ENCODE results near the gene NSUN6.
A peak's percentile ranks its signal among the peaks of the same experiment; 100 is the strongest.

Gene NSUN6

DNA sequence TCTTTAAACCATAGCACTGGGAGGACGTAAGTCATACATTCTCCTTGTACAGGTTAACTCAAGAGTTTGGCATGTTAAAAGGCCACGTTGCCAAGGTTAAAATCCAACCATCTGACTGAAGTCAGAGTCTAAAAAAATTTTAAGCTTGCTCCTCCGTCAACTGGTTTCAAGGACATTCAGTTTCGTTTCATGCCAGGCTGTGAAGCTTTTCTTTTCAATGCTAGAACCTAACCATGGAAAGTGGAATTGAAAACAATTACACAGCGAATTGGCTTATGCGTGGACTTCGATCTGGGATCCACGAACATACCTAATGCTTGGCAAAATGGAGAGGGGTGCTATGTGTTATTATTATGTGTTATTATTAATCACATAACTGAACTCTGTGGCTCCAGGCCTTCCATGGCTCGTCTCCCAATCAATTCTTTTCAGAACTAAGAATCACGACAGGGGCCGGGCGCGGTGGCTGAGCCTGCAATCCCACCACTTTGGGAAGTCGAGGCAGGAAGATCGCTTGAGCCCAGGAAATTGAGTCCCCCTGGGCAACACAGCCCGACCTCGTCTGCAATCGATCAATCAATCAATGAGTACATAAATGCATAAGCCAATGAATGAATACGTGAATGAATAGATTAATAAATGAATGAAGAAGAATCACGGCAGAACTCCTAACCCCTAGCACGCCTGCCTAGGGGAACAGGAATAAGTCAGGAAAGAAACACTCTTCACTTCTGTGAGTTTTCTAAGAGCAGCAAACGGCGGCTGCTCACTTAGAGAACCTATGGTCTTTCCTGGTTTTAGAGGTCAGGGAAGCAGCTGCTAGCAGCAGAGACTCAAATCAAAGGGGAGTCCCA is 7.1 kb upstream of the NSUN6 start:
- H2AFZ ChIP-seq (ENCODE audit: low read depth, low read length, severe bottlenecking) = peak overlapping the region; percentile 18
- no peaks in the 10 kb centered on the region for H3K9me3 ChIP-seq (ENCODE audit: insufficient read depth, low read length)
- H3K4me3 ChIP-seq (ENCODE audit: insufficient read depth, low read length, poor library complexity, severe bottlenecking) = peak overlapping the region; percentile 97
- peaks cover 52% of the 10 kb centered on the region for H3K79me2 ChIP-seq (ENCODE audit: insufficient read depth, low read length)
- H3K27me3 ChIP-seq (ENCODE audit: low read length) = no peaks in the 10 kb centered on the region
- no peaks in the 10 kb centered on the region for H3F3A ChIP-seq (ENCODE audit: insufficient read depth)
- H3K9ac ChIP-seq (ENCODE audit: low read length) = peak overlapping the region; percentile 95
- H3K27ac ChIP-seq (ENCODE audit: low read depth, low read length) = peak overlapping the region; percentile 86
- H3K4me2 ChIP-seq (ENCODE audit: low read depth, low read length, poor library complexity, severe bottlenecking) = peak overlapping the region; percentile 81
- no peak for TF ChIP-seq CTCF (IDR thresholded peaks at IDR 0.05; ENCODE audit: insufficient read depth, low read length, poor library complexity, severe bottlenecking)
- no peaks in the 10 kb centered on the region for H3K36me3 ChIP-seq (ENCODE audit: low read length)
- H4K20me1 ChIP-seq (ENCODE audit: low read depth, low read length) = peaks cover 10% of the 10 kb centered on the region; the same call in 1 of the 2 replicates
- H3K9me2 ChIP-seq (replicated peaks; ENCODE audit: insufficient read depth, low read length) = no peaks in the 10 kb centered on the region

DNA sequence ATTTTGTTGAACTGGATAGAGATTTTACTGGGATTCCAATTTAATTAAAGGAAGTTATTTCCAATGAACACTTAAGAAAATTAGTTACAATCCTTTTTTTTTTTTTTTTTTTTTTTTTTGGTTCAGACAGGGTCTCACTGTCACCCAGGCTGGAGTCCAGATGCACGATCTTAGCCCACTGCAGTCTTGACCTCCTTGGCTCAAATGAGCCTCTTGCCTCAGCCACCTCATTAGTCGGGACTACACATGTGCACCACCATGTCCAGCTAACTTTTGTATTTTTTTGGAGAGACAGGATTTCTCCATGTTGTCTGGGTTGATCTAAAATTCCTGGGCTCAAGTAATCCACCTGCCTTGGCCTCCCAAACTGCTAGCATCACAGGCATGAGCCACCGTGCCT is 5.3 kb upstream of the NSUN6 start:
- Histone ChIP-seq H3K27ac (ENCODE audit: low read depth, low read length) (no peak overlapping the region), H3K9me3 (ENCODE audit: insufficient read depth, low read length) (no peaks in the 10 kb centered on the region), H3K27me3 (ENCODE audit: low read length) (no peaks in the 10 kb centered on the region), H3K79me2 (ENCODE audit: insufficient read depth, low read length) (peaks cover 34% of the 10 kb centered on the region), H3K4me3 (ENCODE audit: insufficient read depth, low read length, poor library complexity, severe bottlenecking) (no peak overlapping the region), H3K9ac (ENCODE audit: low read length) (no peak overlapping the region), H3F3A (ENCODE audit: insufficient read depth) (peaks cover 5% of the 10 kb centered on the region; the same call in 1 of the 2 replicates), H2AFZ (ENCODE audit: low read depth, low read length, severe bottlenecking) (no peak overlapping the region), H3K36me3 (ENCODE audit: low read length) (no peaks in the 10 kb centered on the region), H4K20me1 (ENCODE audit: low read depth, low read length) (peaks cover 4% of the 10 kb centered on the region; the same call in 1 of the 2 replicates), H3K4me2 (ENCODE audit: low read depth, low read length, poor library complexity, severe bottlenecking) (no peak overlapping the region), H3K9me2 (replicated peaks; ENCODE audit: insufficient read depth, low read length) (no peaks in the 10 kb centered on the region)
- no peak for TF ChIP-seq CTCF (IDR thresholded peaks at IDR 0.05; ENCODE audit: insufficient read depth, low read length, poor library complexity, severe bottlenecking)
- TF ChIP-seq EZH2phosphoT487 (conservative IDR thresholded peaks at IDR 0.05; ENCODE audit: low read length) = no peak

GRCh38 chr10:18653112-18653511 is 1.7 kb upstream of the NSUN6 start:
- Histone ChIP-seq H4K20me1 (ENCODE audit: low read depth, low read length) (no peaks in the 10 kb centered on the region), H3K9ac (ENCODE audit: low read length) (no peak overlapping the region), H3K9me2 (replicated peaks; ENCODE audit: insufficient read depth, low read length) (no peaks in the 10 kb centered on the region), H3K9me3 (ENCODE audit: insufficient read depth, low read length) (no peaks in the 10 kb centered on the region), H3K36me3 (ENCODE audit: low read length) (no peaks in the 10 kb centered on the region), H3F3A (ENCODE audit: insufficient read depth) (peaks cover 6% of the 10 kb centered on the region; the same call in 1 of the 2 replicates), H3K4me3 (ENCODE audit: insufficient read depth, low read length, poor library complexity, severe bottlenecking) (no peak overlapping the region), H3K4me2 (ENCODE audit: low read depth, low read length, poor library complexity, severe bottlenecking) (no peak overlapping the region), H3K79me2 (ENCODE audit: insufficient read depth, low read length) (peaks cover 33% of the 10 kb centered on the region), H3K27me3 (ENCODE audit: low read length) (no peaks in the 10 kb centered on the region), H3K27ac (ENCODE audit: low read depth, low read length) (no peak overlapping the region), H2AFZ (ENCODE audit: low read depth, low read length, severe bottlenecking) (no peak overlapping the region)
- TF ChIP-seq CTCF (IDR thresholded peaks at IDR 0.05; ENCODE audit: insufficient read depth, low read length, poor library complexity, severe bottlenecking) (no peak), EZH2phosphoT487 (conservative IDR thresholded peaks at IDR 0.05; ENCODE audit: low read length) (no peak)

All from SU-DHL-6 (cell line).